Stimulated activated CD8-positive, alpha-beta memory T cell treated with anti-CD3 and anti-CD28 coated beads, Interleukin-12 subunit alpha, Interleukin-12 subunit beta, amount 100 ng/mL, for 4 hours (primary cell): ENCODE measurements around the gene HMCN2.

ENCODE experiments used
- DNase-seq: peaks from one replicate; pipeline ENCODE4 v3.0.0-alpha.2; 2020; ENCODE audit warnings: low read depth

The HMCN2 gene

DNA sequence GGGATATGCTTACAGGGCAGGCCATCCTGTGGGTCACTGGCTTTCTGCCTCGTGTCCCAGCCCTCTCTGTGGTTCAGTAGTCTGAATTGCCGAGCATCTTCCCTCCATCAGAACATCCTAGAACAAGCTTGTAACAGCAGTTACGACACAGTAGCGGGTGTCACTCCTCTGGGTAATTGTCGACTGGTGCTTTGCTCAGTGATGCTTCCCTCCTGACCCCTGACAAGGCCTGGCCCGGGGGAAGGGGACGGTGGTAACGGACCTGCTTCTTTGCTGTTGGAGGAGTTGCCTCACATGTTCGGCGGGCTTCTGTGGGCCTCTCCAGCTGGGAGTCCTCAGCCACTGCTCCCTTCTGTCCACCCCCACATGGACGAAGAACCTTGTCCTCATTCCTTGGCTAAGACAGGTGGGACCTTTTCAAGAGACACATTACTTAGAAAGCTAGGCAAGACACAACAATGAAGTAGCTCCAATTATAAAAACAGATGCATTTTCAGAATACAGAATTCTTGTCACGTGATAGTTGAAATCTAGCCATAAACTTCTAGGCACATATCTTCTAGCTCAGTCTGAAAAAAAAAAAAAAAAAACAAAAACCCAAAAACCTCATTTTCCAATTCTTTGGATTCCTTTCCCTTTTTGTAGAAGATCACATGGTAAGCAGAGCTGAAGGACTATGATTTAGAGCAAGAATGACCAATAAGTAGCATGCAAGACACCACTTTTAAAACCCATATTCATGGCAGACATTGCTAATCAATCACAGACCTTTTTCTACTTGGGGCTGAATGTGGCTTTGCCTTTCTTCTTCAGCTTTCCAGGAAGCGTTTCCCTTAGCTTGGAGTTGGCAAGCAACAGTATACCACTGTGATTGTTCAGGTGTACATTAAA is 25.0 kb downstream of the HMCN2 start:
- no peak for DNase-seq

DNA sequence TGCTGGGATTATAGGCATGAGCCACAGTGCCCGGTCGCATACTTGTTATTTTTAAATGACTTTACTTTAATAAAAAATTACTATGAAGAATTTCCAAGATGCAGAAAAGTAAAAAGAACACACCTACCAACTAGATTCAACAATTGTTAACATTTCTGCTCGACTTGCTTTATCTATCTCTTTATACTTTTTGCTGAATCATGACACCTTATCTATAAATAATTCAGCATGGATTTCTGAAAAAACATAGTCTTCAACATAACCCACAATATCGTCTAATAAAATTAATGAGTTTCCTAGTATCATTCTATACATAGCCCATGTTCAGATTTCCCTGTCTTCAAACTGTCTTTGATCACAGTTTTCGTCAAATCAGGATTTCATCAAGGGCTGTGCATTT is 25.9 kb downstream of the HMCN2 start:
- DNase-seq: no peak

DNA sequence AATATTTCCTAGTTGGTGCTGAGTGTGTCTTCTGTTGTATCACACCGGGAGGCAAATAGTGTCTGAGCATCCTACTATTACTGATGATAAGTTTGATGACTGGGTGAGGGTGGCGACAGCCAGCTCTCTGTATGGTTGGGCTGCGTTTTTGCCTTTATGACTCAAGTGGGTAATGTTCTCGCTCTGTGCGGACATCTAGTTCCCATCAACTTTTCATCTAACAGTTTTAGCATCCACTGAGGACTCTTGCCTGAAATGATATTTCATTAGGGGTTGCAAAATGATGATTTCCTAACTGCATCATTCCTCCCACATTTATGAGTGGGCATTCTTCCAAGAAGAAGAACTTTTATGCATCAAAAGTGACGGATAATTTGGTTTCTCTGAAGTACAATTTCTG is 26.5 kb downstream of the HMCN2 start:
- DNase-seq: no peak

DNA sequence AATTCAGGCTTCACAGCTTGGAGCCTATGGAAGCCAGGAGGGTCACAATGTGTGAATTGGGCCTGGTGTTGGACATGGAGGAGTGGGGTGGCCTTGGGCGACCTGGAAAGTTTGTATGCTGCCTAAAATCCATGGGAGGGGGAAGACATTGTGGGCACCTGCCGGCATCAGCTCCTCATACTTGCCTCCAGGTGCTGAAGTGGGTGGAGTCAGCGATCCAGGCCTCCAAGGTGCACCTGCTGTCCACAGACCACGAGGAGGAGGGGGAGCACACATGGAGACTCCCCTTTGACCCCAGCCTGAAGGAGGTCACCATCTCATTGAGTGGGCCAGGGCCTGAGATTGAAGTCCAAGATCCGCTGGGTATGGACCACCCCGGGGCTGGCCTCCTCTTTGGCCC is 29.1 kb downstream of the HMCN2 start:
- DNase-seq: no peak

DNA sequence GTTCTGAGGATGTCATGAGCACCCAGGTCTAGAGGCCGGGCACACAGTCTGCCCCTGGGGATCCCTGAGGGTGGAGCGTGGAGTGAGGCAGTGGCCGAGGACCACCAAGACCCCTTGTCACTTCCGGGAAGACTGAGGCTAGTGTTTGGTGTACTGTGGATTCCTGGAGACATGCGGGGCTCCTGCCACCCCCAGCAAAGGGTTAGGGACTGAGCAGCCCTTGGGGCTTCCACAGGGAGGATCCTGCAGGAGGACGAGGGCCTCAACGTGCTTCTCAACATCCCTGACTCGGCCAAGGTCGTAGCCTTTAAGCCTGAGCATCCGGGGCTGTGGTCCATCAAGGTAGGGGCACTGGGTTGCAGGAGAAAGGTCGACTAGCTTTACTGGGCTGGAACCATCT is 29.9 kb downstream of the HMCN2 start:
- DNase-seq: no peak

DNA sequence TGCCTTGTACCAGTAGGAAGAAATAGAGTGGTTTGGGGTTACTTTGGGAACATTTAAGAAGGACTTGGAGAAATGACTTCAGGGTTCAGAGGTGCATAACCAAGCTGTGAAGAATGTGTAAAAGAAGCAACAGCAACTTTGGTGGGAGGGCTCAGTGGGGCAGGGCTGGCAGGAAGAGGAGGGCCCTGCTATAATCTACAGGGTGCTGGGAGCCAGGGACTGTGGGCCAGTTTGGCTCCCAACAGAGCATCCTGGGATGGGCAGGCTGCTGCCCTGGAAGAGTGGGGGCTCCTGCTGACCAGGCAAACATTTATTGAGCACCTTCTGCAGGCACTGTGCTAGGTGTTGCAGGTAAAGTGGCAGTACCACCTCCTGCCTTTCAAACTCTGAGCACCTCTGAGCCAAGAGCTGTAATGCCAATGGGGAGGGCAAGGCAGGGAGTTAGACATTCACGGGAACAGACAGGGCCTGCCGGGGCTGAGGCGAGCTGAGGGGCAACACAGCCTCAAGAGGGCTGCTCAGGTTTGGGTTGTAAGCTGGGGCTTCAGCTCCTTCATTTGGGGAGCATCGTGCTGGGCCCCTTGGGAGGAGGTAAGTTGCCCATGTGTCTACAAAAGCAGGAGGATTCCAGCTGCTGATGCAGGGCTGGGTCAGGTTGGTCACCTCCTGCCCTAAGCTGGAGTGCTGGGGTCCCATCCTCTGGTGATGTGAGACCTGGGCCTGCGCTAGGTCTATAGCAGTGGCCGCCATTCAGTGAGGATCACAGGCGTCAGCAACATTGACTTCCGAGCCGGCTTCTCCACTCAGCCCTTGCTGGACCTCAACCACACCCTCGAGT is 30.6 kb downstream of the HMCN2 start:
- no peak for DNase-seq

DNA sequence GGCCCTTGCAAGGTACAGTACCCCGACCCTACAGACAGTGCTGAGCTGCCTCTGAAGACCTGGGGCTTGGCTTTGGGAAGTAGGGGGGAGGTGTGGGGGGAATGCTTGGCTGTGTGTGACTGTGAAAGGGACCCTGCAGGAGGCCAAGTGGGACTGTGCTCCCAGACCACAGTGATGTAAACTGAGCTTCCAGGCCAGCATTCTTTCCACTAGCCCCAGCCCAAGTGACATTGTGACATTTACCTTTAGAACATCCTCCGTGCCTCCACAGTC is 31.2 kb downstream of the HMCN2 start:
- no peak for DNase-seq

DNA sequence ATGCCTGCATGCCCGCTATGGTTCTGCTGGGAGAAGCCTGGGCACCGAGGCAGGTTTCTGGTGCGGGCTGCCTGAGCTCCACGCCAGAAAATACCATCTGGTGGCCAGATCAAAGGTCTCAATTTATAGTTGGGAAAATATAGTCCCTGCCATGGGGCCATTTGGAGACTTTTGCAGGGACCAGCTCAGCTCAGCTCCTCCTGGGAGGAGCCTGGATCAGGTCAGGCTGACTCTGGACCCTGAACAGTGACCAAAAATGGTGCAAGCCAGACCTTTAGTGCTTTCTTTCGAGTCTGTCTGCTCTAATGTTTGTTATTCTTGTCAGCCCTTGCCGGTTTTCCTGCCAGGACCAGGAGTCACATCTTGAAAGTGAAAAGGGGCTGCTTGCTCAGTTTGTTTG is 31.8 kb downstream of the HMCN2 start:
- DNase-seq: no peak

DNA sequence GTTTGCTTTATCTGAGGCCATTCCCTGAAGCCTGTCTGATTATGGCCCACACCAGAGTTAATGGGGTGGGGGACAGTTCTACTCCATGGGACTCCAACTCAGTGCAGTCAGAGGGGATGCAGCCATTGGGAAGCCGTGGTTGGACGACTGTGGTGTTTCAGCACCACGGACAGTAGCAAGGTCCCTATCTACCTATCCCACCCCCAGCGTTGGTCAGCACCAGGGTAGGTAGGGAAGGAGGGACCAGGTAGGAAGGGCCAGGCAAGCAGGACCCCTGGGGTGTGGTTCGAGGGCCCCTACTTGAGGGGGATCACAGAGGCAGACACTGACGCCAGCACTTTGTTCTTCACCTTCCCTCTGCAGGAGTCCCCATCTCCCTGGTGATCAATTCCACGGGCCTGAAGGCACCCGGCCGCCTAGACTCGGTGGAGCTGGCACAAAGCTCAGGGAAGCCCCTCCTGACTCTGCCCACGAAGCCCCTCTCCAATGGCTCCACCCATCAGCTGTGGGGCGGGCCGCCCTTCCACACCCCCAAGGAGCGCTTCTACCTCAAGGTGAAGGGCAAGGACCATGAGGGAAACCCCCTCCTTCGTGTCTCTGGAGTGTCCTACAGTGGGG is 33.2 kb downstream of the HMCN2 start:
- no peak for DNase-seq

DNA sequence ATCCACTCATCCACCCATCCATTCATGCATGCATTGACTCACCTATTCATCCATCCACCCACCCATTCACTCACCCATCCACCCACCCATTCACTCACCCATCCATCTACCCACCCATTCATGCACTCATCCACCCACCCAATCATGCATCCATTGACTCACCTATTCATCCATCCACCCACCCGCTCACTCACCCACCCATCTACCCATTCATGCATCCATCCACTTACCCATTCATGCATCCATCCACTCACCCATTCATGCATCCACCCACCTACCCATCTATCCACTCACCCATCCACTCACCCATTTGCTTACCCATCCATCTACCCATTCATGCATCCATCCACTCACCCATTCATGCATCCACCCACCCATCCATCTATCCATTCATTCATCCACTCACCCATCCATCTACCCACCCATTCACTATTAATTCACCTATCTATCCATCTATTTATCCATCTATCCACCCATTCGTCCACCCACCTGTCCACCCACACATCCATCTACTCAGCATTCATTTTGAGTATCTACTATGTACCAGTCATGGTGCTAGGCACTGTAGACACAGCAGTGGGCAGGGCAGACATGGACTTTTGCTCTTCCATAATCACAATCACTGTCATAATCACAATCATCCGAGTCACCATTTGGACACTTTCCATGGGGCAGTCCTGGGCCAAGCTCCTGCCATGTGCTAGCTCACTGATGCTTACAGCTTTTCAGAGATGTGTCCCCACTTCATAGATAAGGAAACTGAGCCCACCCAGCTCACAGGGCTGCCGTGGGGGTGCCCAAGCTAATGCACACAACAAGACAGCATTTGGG is 34.4 kb downstream of the HMCN2 start:
- no peak for DNase-seq

DNA sequence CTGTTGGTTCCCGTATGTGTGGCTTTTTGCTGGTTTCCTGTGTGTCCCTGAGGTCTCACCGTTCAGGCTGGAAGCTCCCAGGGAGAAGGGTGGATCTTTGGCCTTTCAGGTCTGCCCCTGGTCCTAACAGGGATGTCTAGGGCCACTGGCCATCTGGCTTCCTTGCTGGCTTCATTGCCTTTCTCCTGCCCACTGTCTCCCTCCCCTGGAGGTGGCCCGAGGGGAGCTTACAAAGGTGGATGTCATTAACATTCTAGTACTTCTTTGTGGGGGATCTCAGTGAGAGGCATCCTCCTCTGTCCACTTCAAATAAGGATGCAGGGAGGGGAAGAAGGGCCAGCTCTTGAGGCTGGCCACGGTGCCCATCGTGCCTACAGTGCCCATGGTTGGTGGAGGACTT is 35.2 kb downstream of the HMCN2 start:
- no peak for DNase-seq

DNA sequence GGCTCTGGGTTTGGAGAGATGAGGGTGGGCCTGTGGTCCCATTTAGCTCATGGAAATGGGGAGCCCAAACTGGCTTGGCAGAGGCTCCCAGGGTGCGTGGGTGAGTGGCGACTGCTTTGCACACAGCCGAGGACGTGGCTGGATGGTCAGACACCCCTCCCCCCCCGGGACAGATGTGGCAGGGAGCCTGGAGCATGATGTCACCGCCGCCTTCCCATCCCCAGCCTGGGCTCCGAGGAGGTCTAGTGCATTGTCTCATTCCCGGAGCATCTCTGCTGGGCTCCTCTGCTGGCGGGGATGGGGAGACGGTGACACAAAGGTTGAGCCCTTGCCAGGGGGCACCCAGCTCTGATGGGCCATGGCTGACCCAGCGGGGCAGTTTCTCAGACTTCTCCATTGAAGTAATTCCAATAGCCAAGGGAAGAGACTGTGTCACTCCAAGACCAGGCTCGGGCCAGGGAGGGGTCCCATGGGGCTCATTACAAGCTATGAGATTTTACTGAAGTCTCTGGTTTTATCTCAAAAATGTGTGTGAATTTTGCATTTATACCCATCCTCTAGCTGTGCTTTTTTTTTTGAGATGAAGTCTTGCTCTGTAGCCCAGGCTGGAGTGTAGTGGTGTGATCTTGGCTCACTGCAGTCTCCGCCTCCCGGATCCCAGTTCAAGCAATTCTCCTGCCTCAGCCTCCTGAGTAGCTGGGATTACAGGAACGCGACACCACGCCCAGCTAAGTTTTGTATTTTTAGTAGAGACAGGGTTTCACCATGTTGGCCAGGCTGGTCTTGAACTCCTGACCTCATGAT is 36.1 kb downstream of the HMCN2 start:
- no peak for DNase-seq

DNA sequence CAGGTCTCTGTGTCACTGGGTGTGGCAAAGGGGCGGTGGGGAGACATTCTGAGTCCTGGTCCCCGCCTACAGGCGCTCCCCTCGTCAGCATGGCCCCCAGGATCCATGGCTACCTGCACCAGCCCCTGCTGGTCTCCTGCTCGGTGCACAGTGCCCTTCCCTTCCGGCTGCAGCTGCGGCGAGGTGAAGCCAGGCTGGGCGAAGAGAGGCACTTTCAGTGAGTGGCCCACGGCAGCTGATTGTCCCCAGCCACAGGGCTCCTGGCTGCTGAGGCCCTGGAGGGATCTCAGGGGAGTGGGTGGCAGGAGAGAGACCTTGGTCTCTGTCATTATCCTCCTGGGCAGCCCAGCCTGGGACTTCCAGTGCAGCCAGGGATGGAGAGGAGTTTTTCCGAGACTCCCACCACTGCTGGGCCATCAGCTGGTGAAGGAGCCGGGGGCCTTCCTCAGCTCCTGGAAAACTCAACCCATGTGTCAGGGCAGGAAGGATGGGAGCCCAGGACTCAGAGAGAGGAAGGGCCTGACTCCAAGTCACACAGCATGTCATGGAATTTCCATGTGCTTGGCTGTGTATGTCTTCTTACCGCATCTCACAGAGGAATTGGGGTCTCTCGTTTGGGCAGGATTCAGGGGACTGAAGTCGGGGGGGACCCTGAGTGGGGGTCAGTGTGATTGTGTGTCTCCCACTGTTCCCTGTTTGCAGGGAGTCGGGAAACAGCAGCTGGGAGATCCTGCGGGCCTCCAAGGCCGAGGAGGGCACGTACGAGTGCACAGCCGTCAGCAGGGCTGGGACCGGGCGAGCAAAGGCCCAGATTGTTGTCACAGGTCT is 37.4 kb downstream of the HMCN2 start:
- no peak for DNase-seq

DNA sequence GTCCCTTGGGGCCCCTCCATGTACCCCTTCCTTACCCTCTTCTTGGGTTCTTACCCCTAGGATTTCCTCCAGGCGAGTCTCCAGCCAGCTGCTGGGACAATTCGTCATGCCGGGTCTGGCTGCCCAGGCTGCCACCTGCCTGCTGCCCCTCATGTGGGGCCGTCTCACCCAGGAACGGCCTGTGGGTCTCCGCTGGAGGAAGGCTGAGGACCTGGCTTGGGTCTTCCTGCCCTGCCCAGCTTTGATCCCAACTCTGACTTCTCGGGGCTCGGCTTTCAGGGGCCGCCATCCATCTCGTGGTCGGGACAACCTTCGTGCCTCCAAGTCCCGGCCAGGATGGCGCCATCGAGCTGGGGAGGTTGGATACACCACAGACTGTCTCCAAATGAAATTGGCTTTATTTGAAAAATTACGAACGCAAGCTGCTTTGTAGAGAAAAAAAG is 38.1 kb downstream of the HMCN2 start:
- no peak for DNase-seq

DNA sequence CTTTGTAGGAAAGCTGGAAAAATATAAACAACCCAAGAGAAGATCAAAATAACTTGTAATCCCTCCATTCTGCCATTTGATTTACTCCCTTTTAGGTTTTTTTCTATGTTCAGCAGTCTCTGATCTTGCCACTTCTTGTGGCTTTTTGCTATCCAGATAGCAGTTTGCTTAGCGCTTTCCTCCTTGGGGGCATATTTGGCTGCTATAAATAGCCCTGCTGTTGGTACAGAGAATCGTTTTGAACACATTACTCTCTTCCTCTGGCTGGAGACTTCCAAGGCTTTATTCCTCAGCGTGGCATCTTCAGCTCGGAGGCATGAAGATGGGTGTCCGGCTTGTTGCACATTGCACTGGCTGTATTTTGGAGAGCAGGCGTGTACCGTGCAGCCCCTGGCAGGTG is 38.6 kb downstream of the HMCN2 start:
- DNase-seq: no peak

DNA sequence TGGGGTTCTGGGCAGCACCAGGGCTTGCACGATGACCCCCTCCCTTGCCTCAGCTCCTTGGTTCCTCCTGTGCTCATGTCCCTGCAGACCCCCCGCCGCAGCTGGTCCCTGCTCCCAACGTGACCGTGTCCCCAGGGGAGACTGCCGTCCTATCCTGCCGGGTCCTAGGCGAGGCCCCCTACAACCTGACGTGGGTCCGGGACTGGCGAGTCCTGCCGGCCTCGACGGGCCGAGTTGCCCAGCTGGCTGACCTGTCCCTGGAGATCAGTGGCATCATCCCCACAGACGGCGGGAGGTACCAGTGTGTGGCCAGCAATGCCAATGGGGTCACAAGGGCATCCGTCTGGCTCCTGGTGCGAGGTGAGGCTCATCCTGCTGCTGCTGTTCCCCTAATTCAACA is 39.1 kb downstream of the HMCN2 start:
- no peak for DNase-seq

DNA sequence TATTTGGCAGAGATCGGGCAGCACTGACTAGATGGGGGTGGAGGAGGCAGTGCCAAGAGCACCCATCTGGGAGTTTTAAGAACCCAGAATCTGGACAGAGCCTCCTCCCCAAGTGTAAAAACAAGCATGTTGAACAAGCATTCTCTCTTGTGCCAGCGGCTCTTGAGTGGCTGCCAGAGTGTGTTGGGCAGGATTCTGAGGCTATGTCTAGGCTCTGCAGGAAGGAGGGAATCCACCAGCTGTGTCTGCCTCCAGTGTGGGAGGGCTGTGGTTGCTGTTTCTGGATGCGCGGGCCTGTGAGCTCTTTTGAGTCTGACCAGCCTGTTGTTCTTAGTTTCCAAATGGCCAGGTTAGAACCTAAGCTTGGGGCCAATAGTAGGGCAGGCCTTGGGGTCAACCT is 39.8 kb downstream of the HMCN2 start:
- DNase-seq: no peak

DNA sequence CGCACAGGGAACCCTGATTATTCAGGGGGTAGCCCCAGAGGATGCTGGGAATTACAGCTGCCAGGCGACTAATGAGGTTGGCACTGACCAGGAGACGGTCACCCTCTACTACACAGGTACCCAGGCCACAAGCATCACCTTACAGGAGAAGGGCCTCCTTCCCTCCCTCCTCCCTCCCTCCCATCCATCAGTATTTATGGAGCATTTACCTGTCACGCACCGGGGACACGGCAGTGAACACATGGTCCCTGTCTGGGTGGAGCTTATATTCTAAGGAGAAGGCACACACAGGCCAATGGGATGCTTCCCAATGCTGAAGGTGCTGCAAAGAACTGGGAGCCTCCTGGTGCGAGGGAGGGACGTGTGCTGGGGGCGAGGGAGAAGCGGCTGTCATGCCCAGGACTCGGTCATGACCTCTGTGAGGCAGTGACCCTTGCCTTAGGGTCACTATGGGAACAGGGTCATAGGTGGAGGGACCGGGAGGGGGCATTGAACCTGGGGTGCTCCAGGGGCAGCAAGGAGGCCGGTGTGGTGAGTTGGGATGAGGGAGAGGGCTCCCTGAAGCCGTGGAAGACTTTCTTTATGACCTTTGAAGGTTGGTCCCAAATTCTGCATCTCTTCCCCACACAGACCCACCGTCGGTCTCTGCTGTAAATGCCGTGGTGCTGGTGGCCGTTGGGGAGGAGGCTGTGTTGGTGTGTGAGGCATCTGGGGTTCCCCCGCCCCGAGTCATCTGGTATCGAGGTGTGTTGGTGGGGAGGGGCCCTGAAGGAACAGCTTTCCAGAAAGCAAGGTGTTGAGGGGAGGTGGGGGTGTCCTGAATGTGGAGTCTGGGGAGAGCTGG is 41.5 kb downstream of the HMCN2 start:
- no peak for DNase-seq

DNA sequence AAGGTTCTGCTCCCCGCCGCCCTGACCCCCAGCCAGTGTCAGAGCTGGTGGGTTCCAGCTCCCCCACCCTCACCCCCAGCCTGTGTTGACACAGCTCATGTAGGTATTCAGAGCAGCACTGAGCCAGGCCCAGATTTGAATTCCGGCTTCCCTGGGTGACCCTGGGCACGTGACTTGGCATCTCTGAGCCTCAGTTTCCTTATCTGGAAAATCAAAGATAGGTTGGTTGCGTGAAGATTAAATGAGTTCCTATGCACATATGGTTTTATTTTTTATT is 42.0 kb downstream of the HMCN2 start:
- no peak for DNase-seq

DNA sequence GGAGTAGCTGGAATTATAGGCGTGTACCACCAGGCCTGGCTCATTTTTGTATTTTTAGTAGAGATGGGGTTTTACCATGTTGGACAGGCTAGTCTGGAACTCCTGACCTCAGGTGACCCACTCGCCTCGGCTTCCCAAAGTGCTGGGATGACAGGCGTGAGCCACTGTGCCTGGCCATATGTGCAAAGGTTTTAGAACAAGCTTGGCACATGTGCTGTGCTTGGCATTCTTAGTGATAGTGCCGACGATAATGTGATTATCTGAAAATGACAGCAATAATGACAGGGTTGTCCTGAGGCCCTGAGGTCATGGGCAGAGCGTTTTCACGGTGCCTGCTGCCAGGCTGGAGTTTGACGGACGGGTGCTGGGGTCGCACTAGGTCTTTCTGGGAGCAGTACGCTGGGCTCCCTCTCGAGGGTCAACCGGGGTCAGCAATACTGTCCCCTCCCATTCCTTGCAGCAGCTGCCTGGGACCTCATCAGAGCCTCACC is 42.6 kb downstream of the HMCN2 start:
- DNase-seq: no peak
